SK-N-SH (cell line): ENCODE results near the gene IPO8. TPM values are rescaled to one million over a fixed set of nuclear protein-coding genes. Genes with fewer than 3 reads are reported as not detected.

Experiments used
- CTCF ChIA-PET: fragments of 300-600, 350-600 bp; formaldehyde crosslinking; extraction: SDS; loops from one replicate; lab custom pipeline; 2021; lab: Yijun Ruan, JAX
- POLR2A ChIA-PET: fragments of 350-600 bp; sonication (Branson Sonifier 250); formaldehyde crosslinking; extraction: SDS; loops from one replicate; lab custom pipeline; 2020; ENCODE audit warnings: antibody characterized with exemption, inconsistent platforms; lab: Yijun Ruan, JAX
- DNase-seq: peaks from one replicate; pipeline ENCODE4 v3.0.0; 2012
- H2AFZ ChIP-seq: fragments of 200-600 bp; sonication (generic); 2 replicates; pipeline ENCODE4 v1.8.1; 2016; ENCODE audit warnings: antibody characterized with exemption, mild to moderate bottlenecking, low read depth
- H3F3A ChIP-seq: fragments of 200-600 bp; sonication (generic); replicated peaks from 2 replicates; pipeline ENCODE3; 2016; ENCODE audit warnings: antibody characterized with exemption, mild to moderate bottlenecking; ENCODE audit not compliant: insufficient read depth
- H3K27ac ChIP-seq, 2 experiments: fragments of 200-500 bp in 1 of 2; fragments of 200-600 bp in 1 of 2; sonication (Bioruptor generic) in 1 of 2; sonication (generic), shearing (Covaris generic) in 1 of 2; 2 replicates each; pipeline versions ENCODE4 v1.5.1 to v1.6.1; 2014 to 2016; ENCODE audit warnings: low read depth in 2 of 2, inconsistent platforms in 1 of 2, low read length in 1 of 2, mild to moderate bottlenecking in 1 of 2, mixed read lengths in 1 of 2
- H3K27me3 ChIP-seq: fragments of 200-600 bp; sonication (generic), shearing (Covaris generic); 2 replicates; pipeline ENCODE4 v1.6.1; 2016; ENCODE audit warnings: mixed run types; ENCODE audit not compliant: insufficient read depth
- H3K36me3 ChIP-seq, 2 experiments: fragments of 200-500 bp in 1 of 2; fragments of 200-600 bp in 1 of 2; sonication (Bioruptor generic) in 1 of 2; sonication (generic) in 1 of 2; replicated peaks in 1 of 2; 2 replicates each; pipeline versions ENCODE3 to v1.5.1; 2014 to 2016; ENCODE audit warnings: low read length in 1 of 2, mild to moderate bottlenecking in 1 of 2; ENCODE audit not compliant: insufficient read depth in 2 of 2, control insufficient read depth in 1 of 2
- H3K4me1 ChIP-seq, 2 experiments: fragments of 200-500 bp in 1 of 2; fragments of 200-600 bp in 1 of 2; sonication (Bioruptor generic) in 1 of 2; sonication (generic), shearing (Covaris generic) in 1 of 2; 2 replicates each; pipeline versions ENCODE4 v1.5.1 to v1.6.1; 2014 to 2016; ENCODE audit warnings: low read depth in 1 of 2, low read length in 1 of 2, mixed run types in 1 of 2; ENCODE audit not compliant: insufficient read depth in 2 of 2, control insufficient read depth in 1 of 2
- H3K4me2 ChIP-seq: fragments of 200-600 bp; sonication (generic), shearing (Covaris generic); 2 replicates; pipeline ENCODE4 v1.6.1; 2017; ENCODE audit warnings: mixed run types
- H3K4me3 ChIP-seq, 2 experiments: fragments of 200-500 bp in 1 of 2; fragments of 200-600 bp in 1 of 2; sonication (Bioruptor generic) in 1 of 2; sonication (generic), shearing (Covaris generic) in 1 of 2; 2 replicates each; pipeline versions ENCODE4 v1.5.1 to v1.8.1; 2014 to 2016; ENCODE audit warnings: low read depth in 2 of 2, inconsistent platforms in 1 of 2, low read length in 1 of 2, mild to moderate bottlenecking in 1 of 2, mixed read lengths in 1 of 2, moderate library complexity in 1 of 2
- H3K79me2 ChIP-seq: fragments of 200-600 bp; sonication (generic); 2 replicates; pipeline ENCODE4 v1.8.1; 2017; ENCODE audit warnings: mild to moderate bottlenecking; ENCODE audit not compliant: insufficient read depth
- H3K9ac ChIP-seq: fragments of 200-600 bp; sonication (generic); 2 replicates; pipeline ENCODE4 v1.6.1; 2017; ENCODE audit warnings: mixed run types
- H3K9me2 ChIP-seq: fragments of 200-600 bp; sonication (generic); 2 replicates; pipeline ENCODE4 v1.6.1; 2017; ENCODE audit warnings: mixed run types
- H3K9me3 ChIP-seq: fragments of 200-600 bp; sonication (generic); 2 replicates; pipeline ENCODE4 v1.6.1; 2017; ENCODE audit warnings: mixed run types, mild to moderate bottlenecking, moderate library complexity
- H4K20me1 ChIP-seq: fragments of 200-600 bp; sonication (generic); 2 replicates; pipeline ENCODE4 v1.6.1; 2017; ENCODE audit warnings: mild to moderate bottlenecking, mixed run types; ENCODE audit not compliant: insufficient read depth
- CHD2 ChIP-seq: fragments of 150-350 bp; IDR thresholded peaks from 2 replicates; pipeline ENCODE4 v1.6.1; 2018; ENCODE audit warnings: low read length; ENCODE audit not compliant: partially characterized antibody
- FOSL2 ChIP-seq: IDR thresholded peaks from 2 replicates; pipeline ENCODE4 v1.4.0; 2012; ENCODE audit warnings: low read depth, mild to moderate bottlenecking, moderate library complexity, borderline replicate concordance
- FOXJ3 ChIP-seq: sonication (generic); formaldehyde crosslinking; IDR thresholded peaks from 2 replicates; pipeline ENCODE4 v1.5.1; 2020; ENCODE audit warnings: mild to moderate bottlenecking, missing genetic modification reagents
- FOXM1 ChIP-seq: IDR thresholded peaks from 2 replicates; pipeline ENCODE4 v1.4.0; 2012; ENCODE audit warnings: low read depth, mild to moderate bottlenecking
- GATA2 ChIP-seq: sonication (generic); formaldehyde crosslinking; IDR thresholded peaks from 2 replicates; pipeline ENCODE4 v1.5.0; 2020; ENCODE audit warnings: mild to moderate bottlenecking, missing genetic modification reagents
- MEF2A ChIP-seq: IDR thresholded peaks from 2 replicates; pipeline ENCODE4 v1.4.0; 2012; ENCODE audit warnings: low read depth, borderline replicate concordance
- MXI1 ChIP-seq: IDR thresholded peaks from 2 replicates; pipeline ENCODE4 v1.6.1; 2012; ENCODE audit warnings: mild to moderate bottlenecking, low read depth, low read length, improper control_type of control experiment
- NFIC ChIP-seq: IDR thresholded peaks from 2 replicates; pipeline ENCODE4 v1.4.0; 2012; ENCODE audit warnings: borderline replicate concordance
- NRF1 ChIP-seq: IDR thresholded peaks from 2 replicates; pipeline ENCODE4 v1.6.1; 2012; ENCODE audit warnings: low read depth, mild to moderate bottlenecking, low read length
- POLR2AphosphoS5 ChIP-seq: IDR thresholded peaks from 2 replicates; pipeline ENCODE4 v1.6.1; 2012; ENCODE audit warnings: low read depth, low read length
- RFX5 ChIP-seq: IDR thresholded peaks from 2 replicates; pipeline ENCODE4 v1.6.1; 2012; ENCODE audit warnings: mild to moderate bottlenecking, improper control_type of control experiment, low read length
- SIN3A ChIP-seq: IDR thresholded peaks from 2 replicates; pipeline ENCODE4 v1.6.1; 2012; ENCODE audit warnings: low read depth, mild to moderate bottlenecking, low read length, moderate library complexity, borderline replicate concordance
- SMC3 ChIP-seq: IDR thresholded peaks from 2 replicates; pipeline ENCODE4 v1.6.1; 2012; ENCODE audit warnings: low read depth, low read length, improper control_type of control experiment
- TAF1 ChIP-seq: IDR thresholded peaks from 2 replicates; pipeline ENCODE4 v1.6.1; 2012; ENCODE audit warnings: low read depth, mild to moderate bottlenecking, low read length, moderate library complexity, borderline replicate concordance
- TCF12 ChIP-seq: IDR thresholded peaks from 2 replicates; pipeline ENCODE4 v1.4.0; 2012
- TEAD4 ChIP-seq: IDR thresholded peaks from 2 replicates; pipeline ENCODE4 v1.4.0; 2012; ENCODE audit warnings: mild to moderate bottlenecking, borderline replicate concordance; ENCODE audit not compliant: insufficient read depth
- YY1 ChIP-seq: IDR thresholded peaks from 2 replicates; pipeline ENCODE4 v1.4.0; 2012; ENCODE audit warnings: low read depth, mild to moderate bottlenecking
- WGBS: methylation state at CpG from one replicate; pipeline ENCODE4 v1.1.6; 2017; ENCODE audit warnings: low lambda C conversion rate; 5-methylcytosine and 5-hydroxymethylcytosine counted together
- polyA plus RNA-seq, 3 experiments: library from polyadenylated mRNA; depleted of rRNA; stranded (reverse); fragments of >200 nt; gene quantifications; 2 replicates each; pipeline ENCODE4 v1.2.3, GENCODE V29; 2012
- TF ChIP-seq, protein P1 (sequence below): IDR thresholded peaks from 2 replicates; pipeline ENCODE4 v1.6.1; 2012; ENCODE audit warnings: mild to moderate bottlenecking, low read depth, low read length, moderate library complexity
- TF ChIP-seq, protein P2 (sequence below): IDR thresholded peaks from 2 replicates; pipeline ENCODE4 v1.4.0; 2012; ENCODE audit warnings: low read depth, borderline replicate concordance
- TF ChIP-seq, protein P3 (sequence below): IDR thresholded peaks from 2 replicates; pipeline ENCODE4; 2012

The IPO8 gene
- polyA plus RNA-seq, 1 of the 3 experiments (the other 2 are of a cell fraction): 5.8 TPM

DNA sequence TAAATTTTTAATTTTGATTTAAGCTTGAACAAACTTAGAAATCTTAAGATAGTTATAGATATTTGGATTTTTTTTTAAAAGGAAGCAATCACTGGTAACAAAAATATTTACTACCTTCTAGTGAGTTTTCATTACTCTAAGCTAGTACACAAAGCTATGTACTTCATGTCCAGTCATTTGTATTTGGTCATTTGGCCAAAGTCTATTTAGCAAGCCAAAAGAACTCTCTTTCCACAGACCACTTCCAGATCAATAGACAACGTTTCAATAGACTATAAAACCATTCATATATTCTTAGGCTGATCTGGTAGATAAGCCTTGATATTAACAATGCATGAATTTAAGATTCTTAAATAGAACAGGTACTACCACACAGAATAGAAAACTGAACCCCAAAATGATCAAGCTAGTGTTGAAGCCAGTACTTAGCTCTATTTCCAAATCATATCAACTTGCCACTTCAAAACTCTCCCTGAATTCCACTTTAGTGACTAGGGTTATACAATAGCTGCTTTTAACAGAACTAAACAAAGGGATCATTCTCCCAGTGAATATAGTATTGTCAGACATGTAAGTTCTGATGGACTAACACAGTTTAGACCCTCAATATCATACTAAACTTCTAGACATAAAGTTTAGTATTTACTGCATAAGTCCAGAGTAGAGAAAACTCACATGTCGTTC is 37.4 kb upstream of the IPO8 start:
- H4K20me1 ChIP-seq: no peaks in the 10 kb centered on the region
- peaks cover 49 to 69% of the 10 kb centered on the region in 2 experiments for H3K36me3 ChIP-seq
- no peaks in the 10 kb centered on the region for H3K27me3 ChIP-seq
- H3K9me3 ChIP-seq: no peaks in the 10 kb centered on the region
- peaks cover 3% of the 10 kb centered on the region for H3F3A ChIP-seq
- H3K4me3 ChIP-seq: no peak overlapping the region
- no peak overlapping the region for H3K27ac ChIP-seq
- no peaks in the 10 kb centered on the region for H3K9me2 ChIP-seq
- 0 out of 4 replicates have a peak, but pooled peaks cover 0 to 6% of the 10 kb centered on the region in 2 experiments for H3K4me1 ChIP-seq
- peaks cover 81% of the 10 kb centered on the region for H3K79me2 ChIP-seq
- H3K4me2 ChIP-seq: no peak overlapping the region
- H3K9ac ChIP-seq: no peak overlapping the region
- 94% methylated on average over 2 of the region's 2 CpGs for WGBS
- no peak overlapping the region for H2AFZ ChIP-seq
- POLR2A ChIA-PET: no interaction called here
- no peak for DNase-seq
- TF ChIP-seq POLR2AphosphoS5 (no peak), NFIC (no peak), MXI1 (no peak), CHD2 (no peak), FOXM1 (no peak), FOSL2 (no peak), NRF1 (no peak), SIN3A (no peak), RFX5 (no peak), TEAD4 (no peak), GATA2 (CRISPR knock-in tag) (no peak)
- TF ChIP-seq, protein P1, sequence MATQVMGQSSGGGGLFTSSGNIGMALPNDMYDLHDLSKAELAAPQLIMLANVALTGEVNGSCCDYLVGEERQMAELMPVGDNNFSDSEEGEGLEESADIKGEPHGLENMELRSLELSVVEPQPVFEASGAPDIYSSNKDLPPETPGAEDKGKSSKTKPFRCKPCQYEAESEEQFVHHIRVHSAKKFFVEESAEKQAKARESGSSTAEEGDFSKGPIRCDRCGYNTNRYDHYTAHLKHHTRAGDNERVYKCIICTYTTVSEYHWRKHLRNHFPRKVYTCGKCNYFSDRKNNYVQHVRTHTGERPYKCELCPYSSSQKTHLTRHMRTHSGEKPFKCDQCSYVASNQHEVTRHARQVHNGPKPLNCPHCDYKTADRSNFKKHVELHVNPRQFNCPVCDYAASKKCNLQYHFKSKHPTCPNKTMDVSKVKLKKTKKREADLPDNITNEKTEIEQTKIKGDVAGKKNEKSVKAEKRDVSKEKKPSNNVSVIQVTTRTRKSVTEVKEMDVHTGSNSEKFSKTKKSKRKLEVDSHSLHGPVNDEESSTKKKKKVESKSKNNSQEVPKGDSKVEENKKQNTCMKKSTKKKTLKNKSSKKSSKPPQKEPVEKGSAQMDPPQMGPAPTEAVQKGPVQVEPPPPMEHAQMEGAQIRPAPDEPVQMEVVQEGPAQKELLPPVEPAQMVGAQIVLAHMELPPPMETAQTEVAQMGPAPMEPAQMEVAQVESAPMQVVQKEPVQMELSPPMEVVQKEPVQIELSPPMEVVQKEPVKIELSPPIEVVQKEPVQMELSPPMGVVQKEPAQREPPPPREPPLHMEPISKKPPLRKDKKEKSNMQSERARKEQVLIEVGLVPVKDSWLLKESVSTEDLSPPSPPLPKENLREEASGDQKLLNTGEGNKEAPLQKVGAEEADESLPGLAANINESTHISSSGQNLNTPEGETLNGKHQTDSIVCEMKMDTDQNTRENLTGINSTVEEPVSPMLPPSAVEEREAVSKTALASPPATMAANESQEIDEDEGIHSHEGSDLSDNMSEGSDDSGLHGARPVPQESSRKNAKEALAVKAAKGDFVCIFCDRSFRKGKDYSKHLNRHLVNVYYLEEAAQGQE: no peak
- TF ChIP-seq, protein P2, sequence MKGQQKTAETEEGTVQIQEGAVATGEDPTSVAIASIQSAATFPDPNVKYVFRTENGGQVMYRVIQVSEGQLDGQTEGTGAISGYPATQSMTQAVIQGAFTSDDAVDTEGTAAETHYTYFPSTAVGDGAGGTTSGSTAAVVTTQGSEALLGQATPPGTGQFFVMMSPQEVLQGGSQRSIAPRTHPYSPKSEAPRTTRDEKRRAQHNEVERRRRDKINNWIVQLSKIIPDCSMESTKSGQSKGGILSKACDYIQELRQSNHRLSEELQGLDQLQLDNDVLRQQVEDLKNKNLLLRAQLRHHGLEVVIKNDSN: no peak
- TF ChIP-seq, all 33 proteins: peak for 0
- CTCF ChIA-PET: interaction anchor here (1.2 kb wide), 1 partner anchor 20 kb away, joined by 3 read pairs; no protein-coding TSS in a partner anchor

DNA sequence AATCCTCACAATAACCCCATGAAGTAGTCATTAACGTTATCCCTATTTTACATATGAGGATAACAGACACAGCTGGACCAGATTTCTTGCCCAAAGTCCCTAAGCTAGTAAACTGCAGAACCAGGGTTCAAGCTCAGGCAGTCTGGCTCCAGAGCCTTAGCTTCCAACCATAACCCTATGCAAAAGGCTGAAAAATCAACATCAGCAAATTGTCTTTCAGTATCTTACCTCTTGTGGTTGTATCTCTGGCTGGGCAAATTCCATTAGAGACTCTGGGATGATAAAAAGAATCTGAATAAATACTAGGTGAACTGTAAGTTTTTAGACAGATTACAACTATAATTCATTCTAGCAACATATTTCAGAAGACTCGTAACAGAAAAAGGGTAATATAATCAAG is 34.3 kb upstream of the IPO8 start:
- Histone ChIP-seq H3K9me2 (no peaks in the 10 kb centered on the region), H3K9ac (no peak overlapping the region), H3F3A (peaks cover 13% of the 10 kb centered on the region), H3K9me3 (no peaks in the 10 kb centered on the region), H3K27me3 (no peaks in the 10 kb centered on the region), H3K27ac (no peak overlapping the region), H3K4me3 (no peak overlapping the region), H3K4me2 (no peak overlapping the region), H3K36me3 (peaks cover 57 to 64% of the 10 kb centered on the region in 2 experiments), H2AFZ (no peak overlapping the region), H3K79me2 (peaks cover 77% of the 10 kb centered on the region), H3K4me1 (peaks cover 0 to 21% of the 10 kb centered on the region in 2 experiments; a peak in 2 of 4 replicates), H4K20me1 (no peaks in the 10 kb centered on the region)
- 94% methylated on average over 2 of the region's 2 CpGs for WGBS
- POLR2A ChIA-PET: no interaction called here
- CTCF ChIA-PET: interaction anchor here (1.0 to 1.2 kb wide), 2 partner anchors 12 to 78 kb away, joined by 4 read pairs; no protein-coding TSS in a partner anchor
- no peak for DNase-seq
- TF ChIP-seq, protein P1: no peak
- TF ChIP-seq MEF2A (no peak), SMC3 (no peak), FOXJ3 (CRISPR knock-in tag) (no peak), TAF1 (no peak), TCF12 (no peak), YY1 (no peak)
- TF ChIP-seq, protein P3, sequence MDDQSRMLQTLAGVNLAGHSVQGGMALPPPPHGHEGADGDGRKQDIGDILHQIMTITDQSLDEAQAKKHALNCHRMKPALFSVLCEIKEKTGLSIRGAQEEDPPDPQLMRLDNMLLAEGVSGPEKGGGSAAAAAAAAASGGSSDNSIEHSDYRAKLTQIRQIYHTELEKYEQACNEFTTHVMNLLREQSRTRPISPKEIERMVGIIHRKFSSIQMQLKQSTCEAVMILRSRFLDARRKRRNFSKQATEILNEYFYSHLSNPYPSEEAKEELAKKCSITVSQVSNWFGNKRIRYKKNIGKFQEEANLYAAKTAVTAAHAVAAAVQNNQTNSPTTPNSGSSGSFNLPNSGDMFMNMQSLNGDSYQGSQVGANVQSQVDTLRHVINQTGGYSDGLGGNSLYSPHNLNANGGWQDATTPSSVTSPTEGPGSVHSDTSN: no peak
